Fibroblast of lung (primary cell): ENCODE results near the gene GPR108.

Experiments
- CTCF ChIP-seq, 2 donors: IDR thresholded peaks in 1 of 2; conservative IDR thresholded peaks in 1 of 2; 1 replicate in 1 of 2; 2 replicates in 1 of 2; pipeline ENCODE4 v1.5.1; 2011 to 2012; ENCODE audit warnings: low read length in 2 of 2, control low read depth in 1 of 2, inconsistent platforms in 1 of 2, low read depth in 1 of 2, mild to moderate bottlenecking in 1 of 2
- EZH2 ChIP-seq: IDR thresholded peaks from 2 replicates; pipeline ENCODE4 v1.5.1; 2012; ENCODE audit warnings: low read length, control low read depth, mild to moderate bottlenecking; ENCODE audit errors: missing control alignments

GRCh38 chr19:6714749-6715555 is 22.4 kb downstream of the GPR108 start:
- TF ChIP-seq CTCF (conservative IDR thresholded peaks at IDR 0.05 in 1 of 2, IDR thresholded peaks at IDR 0.05 in 1 of 2; ENCODE audit: low read depth in 1 of 2, low read length in 2 of 2) = no peak
- no peak for TF ChIP-seq EZH2
